ENCODE results near the gene GRAMD1C. TPM values are rescaled to one million over a fixed set of nuclear protein-coding genes. Genes with fewer than 3 reads are reported as not detected.

GRAMD1C gene
- total RNA-seq, 1 donor from 2014 or later = 7.5 TPM

DNA sequence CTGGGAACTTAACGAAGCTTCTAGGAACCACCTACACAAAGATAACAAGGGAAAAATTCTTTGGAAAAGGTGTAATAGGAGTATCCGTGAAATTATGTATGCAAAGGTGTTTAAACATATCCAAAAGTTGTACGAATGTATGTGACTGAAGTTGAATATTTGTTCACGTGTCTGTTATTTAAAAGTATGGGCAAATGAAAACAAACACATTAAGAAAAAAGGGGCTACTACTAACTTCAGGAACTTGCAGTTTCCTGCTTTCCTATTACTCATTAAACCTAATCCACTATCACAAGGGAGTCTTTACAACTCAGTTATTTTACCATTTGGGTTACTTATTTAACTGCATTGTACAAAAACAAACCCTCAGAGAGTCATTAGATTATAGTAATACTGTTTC is 33.9 kb upstream of the GRAMD1C start:
- no peak overlapping the region for H3K27ac Mint-ChIP-seq

DNA sequence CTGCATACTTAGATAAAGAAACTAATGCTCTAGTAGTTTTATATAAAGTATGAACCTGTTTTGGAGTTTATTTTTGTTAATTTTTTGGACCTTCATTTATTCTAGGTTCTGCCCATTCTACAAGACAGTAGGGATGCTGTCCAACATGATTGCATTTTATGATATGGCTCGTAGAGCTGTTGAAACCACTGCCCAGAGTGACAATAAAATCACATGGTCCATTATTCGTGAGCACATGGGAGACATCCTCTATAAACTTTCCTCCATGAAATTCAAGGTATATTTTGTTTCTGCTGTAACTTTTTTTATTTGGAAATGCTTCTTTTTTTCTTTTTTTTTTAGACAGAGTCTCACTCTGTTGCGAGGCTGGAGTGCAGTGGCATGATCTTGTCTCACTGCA is 33.3 kb upstream of the GRAMD1C start:
- Mint-ChIP-seq H3K36me3 (peaks cover 29% of the 10 kb centered on the region), H3K27me3 (ENCODE audit: low read depth) (no peaks in the 10 kb centered on the region), H3K4me3 (no peak overlapping the region), H3K4me1 (no peaks in the 10 kb centered on the region), H3K27ac (no peak overlapping the region), H3K9me3 (no peaks in the 10 kb centered on the region)
- no peak for DNase-seq (ENCODE audit: low spot score in 2 of 2, unreplicated experiment in 2 of 2)
- TF ChIP-seq, protein P1, sequence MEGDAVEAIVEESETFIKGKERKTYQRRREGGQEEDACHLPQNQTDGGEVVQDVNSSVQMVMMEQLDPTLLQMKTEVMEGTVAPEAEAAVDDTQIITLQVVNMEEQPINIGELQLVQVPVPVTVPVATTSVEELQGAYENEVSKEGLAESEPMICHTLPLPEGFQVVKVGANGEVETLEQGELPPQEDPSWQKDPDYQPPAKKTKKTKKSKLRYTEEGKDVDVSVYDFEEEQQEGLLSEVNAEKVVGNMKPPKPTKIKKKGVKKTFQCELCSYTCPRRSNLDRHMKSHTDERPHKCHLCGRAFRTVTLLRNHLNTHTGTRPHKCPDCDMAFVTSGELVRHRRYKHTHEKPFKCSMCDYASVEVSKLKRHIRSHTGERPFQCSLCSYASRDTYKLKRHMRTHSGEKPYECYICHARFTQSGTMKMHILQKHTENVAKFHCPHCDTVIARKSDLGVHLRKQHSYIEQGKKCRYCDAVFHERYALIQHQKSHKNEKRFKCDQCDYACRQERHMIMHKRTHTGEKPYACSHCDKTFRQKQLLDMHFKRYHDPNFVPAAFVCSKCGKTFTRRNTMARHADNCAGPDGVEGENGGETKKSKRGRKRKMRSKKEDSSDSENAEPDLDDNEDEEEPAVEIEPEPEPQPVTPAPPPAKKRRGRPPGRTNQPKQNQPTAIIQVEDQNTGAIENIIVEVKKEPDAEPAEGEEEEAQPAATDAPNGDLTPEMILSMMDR (IDR thresholded peaks at IDR 0.05; ENCODE audit: unreplicated experiment) = no peak

More for the DNA sequence above, 33.9 kb upstream of the GRAMD1C start:
- DNase-seq (ENCODE audit: low spot score in 2 of 2, unreplicated experiment in 2 of 2) = no peak
- TF ChIP-seq, protein P1 (IDR thresholded peaks at IDR 0.05; ENCODE audit: unreplicated experiment) = no peak
- Mint-ChIP-seq H3K4me3 (no peak overlapping the region), H3K4me1 (no peaks in the 10 kb centered on the region), H3K27me3 (ENCODE audit: low read depth) (no peaks in the 10 kb centered on the region), H3K9me3 (no peaks in the 10 kb centered on the region), H3K36me3 (peaks cover 31% of the 10 kb centered on the region)

DNA sequence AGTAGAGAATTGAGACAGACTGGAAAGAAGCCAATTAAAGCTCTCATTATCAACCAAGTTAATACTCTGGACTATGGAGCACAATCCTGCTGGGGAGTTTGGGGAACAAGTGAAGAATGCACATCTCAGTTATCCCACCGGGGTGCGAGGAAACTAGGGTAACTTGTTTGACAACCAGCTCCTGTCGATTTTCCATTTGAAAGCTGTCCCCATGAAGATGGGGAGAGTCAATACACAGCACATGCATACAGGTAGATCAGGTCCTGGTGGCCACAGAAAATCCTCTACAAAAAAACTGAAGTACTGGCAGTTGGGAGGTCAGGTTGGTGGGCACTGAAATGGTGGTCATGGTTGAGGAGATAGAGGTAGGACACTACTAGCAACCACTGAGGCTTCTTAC is 25.7 kb upstream of the GRAMD1C start:
- no peaks in the 10 kb centered on the region for H3K27me3 Mint-ChIP-seq (ENCODE audit: low read depth)
- DNase-seq (ENCODE audit: low spot score in 2 of 2, unreplicated experiment in 2 of 2) = no peak
- TF ChIP-seq, protein P1 (IDR thresholded peaks at IDR 0.05; ENCODE audit: unreplicated experiment) = no peak
- no peaks in the 10 kb centered on the region for H3K4me1 Mint-ChIP-seq
- no peak overlapping the region for H3K4me3 Mint-ChIP-seq
- H3K9me3 Mint-ChIP-seq = no peaks in the 10 kb centered on the region
- peaks cover 16% of the 10 kb centered on the region for H3K36me3 Mint-ChIP-seq
- H3K27ac Mint-ChIP-seq = no peak overlapping the region

DNA sequence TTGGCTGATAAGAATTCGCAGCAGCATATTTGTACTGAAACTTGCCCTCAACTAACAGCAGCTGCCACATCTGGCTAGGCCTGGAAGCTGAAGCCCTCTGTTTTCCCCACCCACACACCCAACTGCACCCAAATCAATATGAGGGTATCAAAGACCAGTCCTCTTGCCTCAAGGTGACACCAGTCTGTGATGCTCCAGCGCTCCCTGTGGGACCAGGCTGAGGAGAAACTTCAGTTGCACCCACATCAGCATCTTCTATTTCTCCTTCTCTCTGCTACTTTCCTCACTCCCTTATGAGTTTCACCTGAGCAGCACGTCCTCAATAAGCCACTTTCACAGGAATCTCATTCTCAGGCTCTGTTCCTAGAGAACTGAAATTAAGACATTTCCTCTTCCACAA is 18.7 kb upstream of the GRAMD1C start:
- Mint-ChIP-seq H3K4me3 (no peak overlapping the region), H3K36me3 (no peaks in the 10 kb centered on the region), H3K4me1 (no peaks in the 10 kb centered on the region), H3K27ac (no peak overlapping the region), H3K9me3 (no peaks in the 10 kb centered on the region), H3K27me3 (ENCODE audit: low read depth) (no peaks in the 10 kb centered on the region)
- no peak for DNase-seq (ENCODE audit: low spot score in 2 of 2, unreplicated experiment in 2 of 2)
- TF ChIP-seq, protein P1 (IDR thresholded peaks at IDR 0.05; ENCODE audit: unreplicated experiment) = no peak

DNA sequence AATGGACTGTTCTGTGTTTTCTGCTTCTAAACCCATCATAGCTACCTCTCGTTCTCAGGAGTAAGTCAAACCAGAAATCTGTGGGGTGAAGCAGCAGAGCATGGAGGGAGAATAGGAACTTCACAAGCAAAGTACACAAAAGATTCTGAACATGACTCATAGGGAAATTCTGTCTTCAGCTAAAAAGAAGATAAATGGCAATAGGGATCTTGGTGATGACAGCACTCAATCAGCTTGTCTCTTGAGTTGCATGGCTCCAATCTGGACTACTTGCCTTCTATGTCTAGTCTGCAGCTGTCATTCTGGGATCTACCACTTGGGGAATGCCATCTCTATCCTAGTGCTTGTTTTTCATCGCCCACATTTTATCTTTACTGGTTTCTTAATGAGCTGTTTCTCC is 13.5 kb upstream of the GRAMD1C start:
- H3K27me3 Mint-ChIP-seq (ENCODE audit: low read depth) = no peaks in the 10 kb centered on the region
- no peak overlapping the region for H3K4me3 Mint-ChIP-seq
- H3K4me1 Mint-ChIP-seq = no peaks in the 10 kb centered on the region
- H3K36me3 Mint-ChIP-seq = no peaks in the 10 kb centered on the region
- no peaks in the 10 kb centered on the region for H3K9me3 Mint-ChIP-seq
- H3K27ac Mint-ChIP-seq = no peak overlapping the region
- DNase-seq (ENCODE audit: low spot score in 2 of 2, unreplicated experiment in 2 of 2) = no peak
- TF ChIP-seq, protein P1 (IDR thresholded peaks at IDR 0.05; ENCODE audit: unreplicated experiment) = no peak

DNA sequence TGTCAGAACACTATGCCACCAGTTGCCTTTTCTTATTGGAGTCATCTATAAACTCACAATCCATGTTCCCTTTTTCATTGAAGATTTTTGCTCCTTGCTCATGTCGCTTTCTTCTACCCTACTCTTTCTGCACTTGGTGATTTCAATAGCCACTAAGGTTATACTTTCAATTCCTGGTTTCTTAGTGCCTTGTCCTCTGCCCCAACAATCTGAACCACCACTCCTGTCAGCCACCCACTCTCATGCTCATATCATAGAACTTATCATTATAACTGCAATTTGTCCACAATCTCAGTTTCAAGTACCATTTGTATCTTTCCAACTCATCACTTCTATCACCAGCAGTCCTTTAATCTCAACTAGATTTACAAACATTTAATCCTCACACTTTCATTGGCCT is 10.0 kb upstream of the GRAMD1C start:
- no peak for DNase-seq (ENCODE audit: low spot score in 2 of 2, unreplicated experiment in 2 of 2)
- TF ChIP-seq, protein P1 (IDR thresholded peaks at IDR 0.05; ENCODE audit: unreplicated experiment) = no peak
- no peak overlapping the region for H3K27ac Mint-ChIP-seq
- H3K27me3 Mint-ChIP-seq (ENCODE audit: low read depth) = no peaks in the 10 kb centered on the region
- no peak overlapping the region for H3K4me3 Mint-ChIP-seq
- no peaks in the 10 kb centered on the region for H3K4me1 Mint-ChIP-seq
- peaks cover 4% of the 10 kb centered on the region for H3K9me3 Mint-ChIP-seq
- H3K36me3 Mint-ChIP-seq = no peaks in the 10 kb centered on the region

Data from mesothelial cell of epicardium (in vitro differentiated cells).